ENCODE data around the gene TMOD1. TPM values are rescaled to one million over a fixed set of nuclear protein-coding genes. Genes with fewer than 3 reads are reported as not detected.
"Not testable (repeated sequence)": the region's sequence is repeated elsewhere in the genome, so short reads cannot be mapped to it uniquely, and the experiment has no call there.

Gene TMOD1
- total RNA-seq, 1 experiment from 2014 or later = not detected

- H3K4me1 ChIP-seq (replicated peaks) = no peaks in the 10 kb centered on the region
- no peaks in the 10 kb centered on the region for H3K9me3 ChIP-seq (replicated peaks)
- 0 out of 2 replicates have a peak, but pooled peaks cover 2% of the 10 kb centered on the region for H3K27me3 ChIP-seq (replicated peaks)
- no peaks in the 10 kb centered on the region for H3K36me3 ChIP-seq
- peak; percentile 4 to 9 for DNase-seq (ENCODE audit: low read depth in 1 of 2, low spot score in 2 of 2)
- no peak overlapping the region for H3K4me3 ChIP-seq
- H3K27ac ChIP-seq = no peak overlapping the region
Measured at GRCh38 chr9:97564291-97565175, 63.1 kb downstream of the TMOD1 start.

- Histone ChIP-seq H3K9me3 (replicated peaks) (no peaks in the 10 kb centered on the region), H3K27ac (no peak overlapping the region), H3K36me3 (no peaks in the 10 kb centered on the region), H3K4me1 (replicated peaks) (no peaks in the 10 kb centered on the region), H3K27me3 (replicated peaks) (0 out of 2 replicates have a peak, but pooled peaks cover 2% of the 10 kb centered on the region), H3K4me3 (no peak overlapping the region)
- peak in 1 of 2 experiments; percentile 0 for DNase-seq (ENCODE audit: low read depth in 1 of 2, low spot score in 2 of 2)
Measured at GRCh38 chr9:97565262-97565661, 63.8 kb downstream of the TMOD1 start.

DNA sequence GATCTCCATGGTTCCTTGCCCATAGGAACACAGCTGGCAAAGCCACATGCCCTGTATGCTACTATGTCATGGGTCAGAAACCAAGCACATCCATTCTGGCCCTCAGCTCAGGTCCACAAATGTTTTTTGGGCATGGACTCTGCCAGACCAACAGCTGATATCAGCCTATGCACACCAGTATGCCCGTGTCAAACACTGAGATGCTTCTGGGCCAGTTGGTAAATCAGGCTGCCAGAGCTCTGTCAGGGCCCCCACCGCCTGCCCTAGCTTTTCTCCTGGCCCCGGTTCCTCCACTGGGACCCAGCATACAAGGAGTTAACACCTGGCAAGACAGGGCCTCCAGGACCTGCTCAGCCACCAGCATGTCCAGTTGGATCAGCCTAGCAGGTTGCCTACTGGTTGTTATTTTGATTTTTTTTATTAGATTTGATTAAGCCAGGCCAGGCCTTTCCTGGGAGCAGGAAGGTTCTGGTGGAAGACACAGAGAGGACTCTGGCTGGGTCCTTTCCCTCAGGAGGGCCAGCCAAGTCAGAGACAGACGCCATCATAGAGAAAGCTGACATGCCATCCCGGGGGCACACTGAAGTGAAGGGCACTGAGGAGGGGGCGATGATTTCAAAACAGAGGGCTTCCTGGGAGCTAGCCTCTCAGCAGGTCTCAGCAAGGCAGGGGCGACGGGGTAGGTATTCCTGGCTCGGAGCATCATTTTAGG lies 65.9 kb downstream of the TMOD1 start:
- no peaks in the 10 kb centered on the region for H3K9me3 ChIP-seq (replicated peaks)
- 0 out of 2 replicates have a peak, but pooled peaks cover 2% of the 10 kb centered on the region for H3K27me3 ChIP-seq (replicated peaks)
- no peak overlapping the region for H3K27ac ChIP-seq
- H3K4me3 ChIP-seq = no peak overlapping the region
- no peaks in the 10 kb centered on the region for H3K36me3 ChIP-seq
- H3K4me1 ChIP-seq (replicated peaks) = no peaks in the 10 kb centered on the region
- no peak for DNase-seq (ENCODE audit: low read depth in 1 of 2, low spot score in 2 of 2)

DNA sequence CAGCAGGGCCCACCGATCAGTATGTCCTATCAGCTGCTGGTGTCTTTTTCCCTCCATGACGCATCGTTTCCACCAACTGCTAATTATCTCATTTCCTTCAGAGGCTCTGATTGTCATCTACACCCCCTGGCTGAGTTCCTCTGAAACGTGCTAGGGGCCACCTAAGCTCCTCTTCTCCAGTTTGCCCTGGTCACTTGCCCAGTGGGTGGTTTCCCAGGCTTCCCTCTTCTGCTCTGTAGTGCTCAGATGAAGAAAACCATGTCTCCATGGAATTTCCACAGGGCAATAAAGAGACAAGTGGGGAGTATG lies 66.4 kb downstream of the TMOD1 start:
- Histone ChIP-seq H3K9me3 (replicated peaks) (no peaks in the 10 kb centered on the region), H3K4me1 (replicated peaks) (no peaks in the 10 kb centered on the region), H3K4me3 (no peak overlapping the region), H3K27ac (no peak overlapping the region), H3K27me3 (replicated peaks) (0 out of 2 replicates have a peak, but pooled peaks cover 2% of the 10 kb centered on the region), H3K36me3 (no peaks in the 10 kb centered on the region)
- no peak for DNase-seq (ENCODE audit: low read depth in 1 of 2, low spot score in 2 of 2)

DNA sequence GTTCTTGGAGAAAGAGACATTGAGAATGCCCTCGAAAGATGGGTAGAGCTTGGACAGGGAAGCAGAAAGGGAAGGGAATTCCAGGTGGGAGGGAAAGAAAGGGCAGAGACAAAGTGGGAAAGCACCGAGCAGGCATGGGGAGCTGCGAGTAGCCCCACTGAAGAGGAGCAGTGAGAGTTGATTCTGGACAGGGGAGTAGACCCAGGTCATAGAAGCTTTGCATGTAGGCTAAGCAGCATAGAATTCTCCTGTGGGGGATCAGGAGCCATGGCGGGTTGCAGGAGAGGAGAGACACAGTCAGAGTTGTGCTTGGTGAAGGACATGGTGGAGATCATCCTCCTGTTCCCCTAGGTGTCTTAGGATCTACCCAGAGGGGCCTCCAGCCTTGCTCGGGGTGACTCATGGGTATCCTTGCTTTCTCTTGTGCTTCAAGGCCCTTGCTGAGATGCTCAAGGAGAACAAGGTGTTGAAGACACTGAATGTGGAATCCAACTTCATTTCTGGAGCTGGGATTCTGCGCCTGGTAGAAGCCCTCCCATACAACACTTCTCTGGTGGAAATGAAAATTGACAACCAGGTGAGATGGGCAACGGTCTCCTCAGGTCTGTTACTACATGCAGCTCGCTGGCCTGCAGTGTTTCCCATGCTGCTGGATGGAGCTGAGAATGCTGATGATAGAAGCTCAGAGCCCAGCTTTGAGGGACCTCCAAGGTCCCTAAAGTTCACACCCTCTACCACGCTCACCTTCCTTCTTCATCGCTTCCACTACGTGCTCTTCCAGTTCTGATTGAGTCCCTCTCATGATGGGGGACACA lies 67.2 kb downstream of the TMOD1 start:
- no peak overlapping the region for H3K27ac ChIP-seq
- no peak overlapping the region for H3K4me3 ChIP-seq
- H3K27me3 ChIP-seq (replicated peaks) = 0 out of 2 replicates have a peak, but pooled peaks cover 2% of the 10 kb centered on the region
- no peaks in the 10 kb centered on the region for H3K4me1 ChIP-seq (replicated peaks)
- H3K9me3 ChIP-seq (replicated peaks) = no peaks in the 10 kb centered on the region
- DNase-seq (ENCODE audit: low read depth in 1 of 2, low spot score in 2 of 2) = no peak
- H3K36me3 ChIP-seq = no peaks in the 10 kb centered on the region

GRCh38 chr9:97570899-97571298 lies 69.4 kb downstream of the TMOD1 start:
- DNase-seq (ENCODE audit: low read depth in 1 of 2, low spot score in 2 of 2) = no peak
- no peak overlapping the region for H3K4me3 ChIP-seq

GRCh38 chr9:97571664-97572063 lies 70.2 kb downstream of the TMOD1 start:
- H3K36me3 ChIP-seq = no peaks in the 10 kb centered on the region
- no peak overlapping the region for H3K4me3 ChIP-seq
- 0 out of 2 replicates have a peak, but pooled peaks cover 1% of the 10 kb centered on the region for H3K27me3 ChIP-seq (replicated peaks)
- H3K9me3 ChIP-seq (replicated peaks) = no peaks in the 10 kb centered on the region
- DNase-seq (ENCODE audit: low read depth in 1 of 2, low spot score in 2 of 2) = peak in 1 of 2 experiments; percentile 24
- H3K27ac ChIP-seq = no peak overlapping the region
- no peaks in the 10 kb centered on the region for H3K4me1 ChIP-seq (replicated peaks)

More at GRCh38 chr9:97570899-97571298, 69.4 kb downstream of the TMOD1 start:
- Histone ChIP-seq H3K27me3 (replicated peaks) (0 out of 2 replicates have a peak, but pooled peaks cover 2% of the 10 kb centered on the region), H3K36me3 (no peaks in the 10 kb centered on the region), H3K4me1 (replicated peaks) (no peaks in the 10 kb centered on the region), H3K9me3 (replicated peaks) (no peaks in the 10 kb centered on the region), H3K27ac (no peak overlapping the region)

DNA sequence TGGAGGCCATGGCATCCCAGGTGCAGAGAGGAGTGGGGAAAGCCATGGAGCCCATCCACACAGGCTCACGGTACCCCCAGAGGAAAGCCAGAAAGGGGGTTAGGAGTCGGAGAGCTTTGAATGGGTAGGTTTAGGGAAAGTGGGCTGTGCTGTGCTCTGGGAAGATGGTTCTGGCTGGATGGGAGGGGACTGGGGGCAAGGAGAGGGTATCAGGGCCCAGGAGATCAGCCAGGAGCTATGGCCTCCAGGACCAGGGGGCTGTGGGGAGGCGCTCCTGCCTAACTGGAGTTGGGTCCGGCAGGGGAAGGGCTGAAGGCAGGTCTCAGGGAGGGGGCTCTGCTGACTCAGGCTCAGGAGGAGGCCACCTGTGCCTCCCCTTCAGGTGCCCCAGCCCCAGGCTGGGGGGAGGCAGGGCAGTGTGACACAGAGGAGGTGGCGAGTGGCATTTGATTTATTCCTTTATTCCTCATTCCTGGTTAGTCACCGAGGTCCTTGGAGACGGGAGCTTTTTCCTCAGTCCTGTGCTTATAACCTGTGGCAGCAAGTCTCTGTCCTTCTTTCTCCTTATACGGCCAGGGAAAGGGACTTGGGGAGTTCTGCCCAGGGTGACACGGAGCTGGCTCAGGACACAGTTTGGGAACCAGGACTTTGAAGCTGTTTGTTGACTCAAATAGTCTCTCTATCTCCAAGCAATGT lies 70.9 kb downstream of the TMOD1 start:
- Histone ChIP-seq H3K36me3 (no peaks in the 10 kb centered on the region), H3K4me1 (replicated peaks) (no peaks in the 10 kb centered on the region), H3K9me3 (replicated peaks) (no peaks in the 10 kb centered on the region), H3K27me3 (replicated peaks) (no peaks in the 10 kb centered on the region), H3K4me3 (no peak overlapping the region), H3K27ac (no peak overlapping the region)
- DNase-seq (ENCODE audit: low read depth in 1 of 2, low spot score in 2 of 2) = no peak

GRCh38 chr9:97572892-97573365 lies 71.5 kb downstream of the TMOD1 start:
- H3K4me1 ChIP-seq (replicated peaks) = no peaks in the 10 kb centered on the region
- H3K9me3 ChIP-seq (replicated peaks) = no peaks in the 10 kb centered on the region
- no peaks in the 10 kb centered on the region for H3K27me3 ChIP-seq (replicated peaks)
- H3K27ac ChIP-seq = no peak overlapping the region
- no peak for DNase-seq (ENCODE audit: low read depth in 1 of 2, low spot score in 2 of 2)
- no peak overlapping the region for H3K4me3 ChIP-seq
- no peaks in the 10 kb centered on the region for H3K36me3 ChIP-seq

DNA sequence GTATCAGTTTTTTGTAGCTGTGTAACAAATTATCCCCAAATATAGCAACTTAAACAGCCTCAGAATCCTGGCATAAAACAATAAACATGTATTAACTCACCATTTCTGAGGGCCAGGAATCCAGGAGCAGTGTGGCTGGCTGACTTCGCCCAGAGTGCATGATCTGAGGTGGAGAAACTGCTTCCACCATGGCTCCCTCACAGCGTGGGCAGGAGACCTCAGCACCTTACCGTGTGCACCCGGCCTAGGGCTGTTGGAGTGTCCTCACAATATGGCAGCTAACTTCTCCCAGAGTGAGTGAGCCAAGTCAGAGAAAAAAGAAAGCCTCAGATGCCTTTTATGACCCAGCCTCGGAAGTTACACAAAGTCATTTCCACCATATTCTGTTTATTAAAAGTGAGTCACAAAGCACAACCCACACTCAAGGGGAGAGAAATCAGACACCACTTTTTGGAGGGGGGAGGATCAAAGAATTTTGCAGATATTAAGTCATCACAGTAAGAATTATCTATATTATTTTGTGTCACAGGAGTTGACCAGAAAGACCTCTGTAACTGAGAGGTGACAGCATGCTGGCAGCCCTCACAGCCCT lies 72.1 kb downstream of the TMOD1 start:
- H3K27ac ChIP-seq = no peak overlapping the region
- no peaks in the 10 kb centered on the region for H3K4me1 ChIP-seq (replicated peaks)
- H3K4me3 ChIP-seq = no peak overlapping the region
- H3K27me3 ChIP-seq (replicated peaks) = no peaks in the 10 kb centered on the region
- no peak for DNase-seq (ENCODE audit: low read depth in 1 of 2, low spot score in 2 of 2)
- no peaks in the 10 kb centered on the region for H3K9me3 ChIP-seq (replicated peaks)
- H3K36me3 ChIP-seq = no peaks in the 10 kb centered on the region

GRCh38 chr9:97574101-97574571 lies 72.7 kb downstream of the TMOD1 start:
- DNase-seq (ENCODE audit: low read depth in 1 of 2, low spot score in 2 of 2); H3K4me3 ChIP-seq; H3K9me3 ChIP-seq (replicated peaks); H3K27me3 ChIP-seq (replicated peaks); H3K27ac ChIP-seq; H3K4me1 ChIP-seq (replicated peaks); H3K36me3 ChIP-seq: not testable (repeated sequence)

GRCh38 chr9:97574921-97575672 lies 73.6 kb downstream of the TMOD1 start:
- DNase-seq (ENCODE audit: low read depth in 1 of 2, low spot score in 2 of 2); H3K4me3 ChIP-seq; H3K36me3 ChIP-seq; H3K4me1 ChIP-seq (replicated peaks); H3K9me3 ChIP-seq (replicated peaks); H3K27me3 ChIP-seq (replicated peaks); H3K27ac ChIP-seq: not testable (repeated sequence)

Measured in SJSA1 (cell line).